H4 (cell line): ENCODE results near the gene DOCK2. TPM values are rescaled to one million over a fixed set of nuclear protein-coding genes. Genes with fewer than 3 reads are reported as not detected.
"Not testable (repeated sequence)": the region's sequence is repeated elsewhere in the genome, so short reads cannot be mapped to it uniquely, and the experiment has no call there.

Experiments
- DNase-seq: peaks from one replicate; pipeline ENCODE4 v3.0.0-alpha.2; 2015; ENCODE audit warnings: low spot score
- total RNA-seq: library from RNA; depleted of rRNA; stranded (reverse); fragments of >200 nt; shearing (Covaris generic); gene quantifications from 2 replicates; pipeline ENCODE4 v1.2.3, GENCODE V29; 2014; rRNA removed

Gene DOCK2
- 1.0 and 1.4 TPM in 2 replicates for total RNA-seq

- no peak for DNase-seq
These were observed at the start of gene DOCK2 for GRCh38 chr5:169637085-169637548. TSS of gene DOCK2 (plus strand) at chr5:169637275. CDS start at chr5:169637327, 52 bp downstream.

DNA sequence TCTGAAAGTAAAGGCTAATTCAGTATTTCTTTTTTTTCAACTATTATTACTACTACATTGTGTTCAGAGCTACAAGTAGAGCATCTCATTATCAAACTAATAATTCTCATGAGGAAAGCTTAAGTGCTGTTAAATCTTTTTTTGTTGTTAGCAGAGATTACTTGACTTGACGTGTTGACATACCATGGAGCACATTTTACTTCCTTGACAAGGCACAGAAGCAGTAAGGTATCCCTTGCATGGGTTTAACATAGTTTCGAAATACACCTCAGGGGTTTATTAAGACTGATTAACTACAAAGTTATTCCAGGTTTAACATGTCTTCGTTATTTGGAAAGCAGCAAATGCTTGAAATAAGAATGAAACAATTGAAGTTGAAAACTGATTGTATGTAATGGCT lies 46.5 kb upstream of the DOCK2 start:
- no peak for DNase-seq

- no peak for DNase-seq
These were observed 45.4 kb upstream of the DOCK2 start for GRCh38 chr5:169591636-169592035.

GRCh38 chr5:169592937-169593650 lies 44.0 kb upstream of the DOCK2 start:
- no peak for DNase-seq

DNA sequence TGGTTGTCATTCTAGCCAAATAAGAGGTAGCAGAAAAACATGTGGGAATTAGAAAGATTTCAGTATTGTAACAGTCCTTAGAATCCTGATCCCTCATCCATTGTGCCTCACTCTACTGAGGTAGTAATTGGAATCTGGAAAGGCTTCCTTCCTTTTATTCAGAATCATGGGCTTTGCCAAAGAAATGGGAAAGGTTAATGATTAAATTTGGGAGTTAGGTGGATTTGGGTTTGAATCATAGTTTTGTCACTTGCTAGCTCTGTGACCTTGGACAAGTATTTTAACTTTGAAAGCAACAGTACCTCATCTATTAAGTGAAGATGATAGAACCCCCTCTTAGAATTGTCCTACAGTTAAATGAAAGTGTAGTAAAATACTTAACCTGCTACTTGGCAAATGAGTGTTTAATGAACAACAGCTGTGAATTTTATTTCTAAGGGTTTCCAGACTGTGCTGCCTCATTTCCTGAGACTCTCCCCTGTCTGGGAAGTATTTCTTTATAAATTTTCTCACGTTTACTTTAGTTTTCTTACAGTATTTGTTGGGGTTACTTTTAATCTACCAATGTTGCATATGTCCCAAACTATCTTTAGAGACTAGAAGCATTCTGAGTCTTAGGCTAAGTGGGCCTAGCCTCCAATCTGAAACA lies 41.8 kb upstream of the DOCK2 start:
- no peak for DNase-seq

DNA sequence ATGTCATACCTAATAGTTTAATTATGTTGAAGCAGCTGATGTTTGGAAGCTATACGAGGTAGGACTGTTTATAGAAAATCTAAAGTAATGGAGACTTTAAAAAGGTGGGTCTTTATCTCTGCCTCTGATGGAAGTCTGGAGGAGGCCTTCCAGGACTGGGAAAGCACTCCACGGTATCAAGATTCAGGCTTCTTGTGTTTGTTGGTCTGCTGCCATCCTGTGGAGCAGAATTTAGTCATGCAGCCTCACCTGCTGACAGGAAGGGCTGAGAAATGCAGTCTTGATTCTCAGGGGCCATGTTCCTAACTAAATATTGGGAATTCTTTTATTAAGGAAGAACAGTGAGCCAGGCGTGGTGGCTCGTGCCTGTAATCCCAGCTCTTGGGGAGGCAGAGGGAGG lies 37.6 kb upstream of the DOCK2 start:
- DNase-seq: no peak

DNA sequence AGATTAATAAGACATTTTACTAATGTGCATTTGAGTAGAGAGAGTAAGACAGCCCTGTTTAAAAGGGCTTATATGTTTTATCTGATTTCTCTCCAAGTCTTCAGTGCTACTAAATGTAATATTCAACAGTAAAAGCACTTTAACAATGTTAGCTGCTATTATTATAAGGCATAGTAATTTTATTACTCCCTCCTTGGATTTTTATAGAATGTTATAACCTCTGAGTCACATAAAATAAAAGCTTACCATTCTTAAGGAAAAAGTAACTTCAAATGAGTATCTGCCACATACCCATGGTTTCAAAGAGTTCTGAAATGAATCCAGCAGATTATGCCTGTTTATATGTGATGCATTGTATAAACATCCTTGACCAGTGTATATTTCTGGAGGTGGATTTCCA lies 34.5 kb upstream of the DOCK2 start:
- no peak for DNase-seq

DNA sequence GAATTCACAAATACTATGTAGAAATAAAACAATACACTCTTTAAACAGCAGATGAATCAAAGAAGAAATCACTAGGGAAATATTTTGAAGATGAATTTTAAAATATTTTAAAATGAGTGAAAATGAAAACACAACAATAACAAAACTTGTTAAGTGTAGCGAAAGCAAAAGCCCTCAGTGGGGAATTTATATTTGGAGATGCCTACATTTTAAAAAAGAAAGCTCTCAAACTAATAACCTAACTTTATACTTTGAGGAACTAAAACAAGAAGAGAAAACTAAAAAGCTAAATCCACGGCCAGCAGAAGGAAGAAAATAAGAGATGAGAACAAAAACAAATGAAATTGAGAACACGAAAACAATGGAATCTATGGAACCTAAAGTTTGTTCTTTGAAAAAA lies 30.8 kb upstream of the DOCK2 start:
- no peak for DNase-seq

DNA sequence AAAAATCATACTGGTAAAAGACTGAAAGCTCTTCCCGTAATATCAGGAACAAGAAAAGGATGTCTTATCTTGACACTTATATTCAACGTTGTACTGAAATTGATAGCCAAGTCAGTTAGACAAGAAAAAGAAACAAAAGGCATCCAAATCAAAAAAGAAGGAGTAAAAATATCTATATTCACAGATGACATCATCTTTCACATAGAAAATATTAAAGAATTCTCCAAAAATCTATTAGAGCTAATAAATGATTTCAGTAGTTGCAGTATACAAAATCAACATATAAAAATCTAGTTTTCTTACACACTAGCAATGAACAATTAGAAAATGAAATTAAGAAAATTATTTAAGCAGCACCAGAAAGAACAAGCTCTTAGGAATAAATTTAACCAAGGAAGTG lies 29.2 kb upstream of the DOCK2 start:
- DNase-seq: no peak

DNA sequence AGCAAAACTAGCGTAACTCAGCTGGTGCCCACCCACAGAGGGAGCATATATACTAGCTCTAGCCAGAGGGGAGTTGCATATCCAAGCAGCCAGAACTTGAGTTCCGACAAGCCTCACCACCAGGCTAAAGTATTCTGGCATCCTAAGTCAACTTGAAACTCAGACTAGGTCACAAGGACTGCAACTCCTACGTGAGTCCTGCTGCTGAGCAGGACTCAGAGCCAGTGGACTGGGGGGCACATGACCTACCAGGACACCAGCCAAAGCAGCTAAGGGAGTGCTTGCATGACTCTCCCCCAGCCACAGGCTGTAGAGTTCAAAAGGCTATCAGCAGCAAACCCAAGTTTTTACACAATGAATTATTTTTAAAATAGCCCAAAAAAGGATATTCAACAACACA lies 27.4 kb upstream of the DOCK2 start:
- no peak for DNase-seq

DNA sequence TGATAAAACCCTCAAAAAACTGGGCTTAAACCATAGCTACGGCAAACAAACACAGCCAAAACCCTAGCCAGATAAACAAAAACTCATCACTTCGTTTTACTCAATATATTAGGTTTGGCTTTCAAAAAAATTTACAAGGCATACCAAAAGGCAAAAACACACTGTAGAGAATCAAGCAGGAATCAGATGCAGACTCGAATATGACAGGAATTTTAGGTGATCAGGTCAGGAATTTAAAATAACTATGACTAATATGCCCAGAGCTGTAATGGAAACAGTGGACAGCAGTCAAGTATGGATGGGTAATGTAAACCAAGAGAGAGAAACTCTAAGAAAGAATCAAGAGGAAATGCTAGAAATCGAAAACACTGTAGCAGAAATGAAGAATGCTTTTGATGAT lies 26.5 kb upstream of the DOCK2 start:
- DNase-seq: no peak

GRCh38 chr5:169615561-169615960 lies 21.5 kb upstream of the DOCK2 start:
- no peak for DNase-seq

DNA sequence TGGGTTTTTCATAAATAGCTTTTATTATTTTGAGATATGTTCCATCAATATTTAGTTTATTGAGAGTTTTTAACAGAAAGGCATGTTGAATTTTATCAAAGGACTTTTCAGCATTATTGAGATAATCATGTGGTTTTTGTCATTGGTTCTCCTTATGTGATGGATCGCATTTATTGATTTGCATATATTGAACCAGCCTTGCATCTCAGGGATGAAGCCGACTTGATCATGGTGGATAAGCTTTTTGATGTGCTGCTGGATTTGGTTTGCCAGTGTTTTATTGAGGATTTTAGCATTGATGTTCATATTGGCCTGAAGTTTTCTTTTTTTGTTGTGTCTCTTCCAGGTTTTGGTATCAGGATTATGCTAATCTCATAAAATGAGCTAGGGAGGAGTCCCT lies 12.8 kb upstream of the DOCK2 start:
- DNase-seq: not testable (repeated sequence)

DNA sequence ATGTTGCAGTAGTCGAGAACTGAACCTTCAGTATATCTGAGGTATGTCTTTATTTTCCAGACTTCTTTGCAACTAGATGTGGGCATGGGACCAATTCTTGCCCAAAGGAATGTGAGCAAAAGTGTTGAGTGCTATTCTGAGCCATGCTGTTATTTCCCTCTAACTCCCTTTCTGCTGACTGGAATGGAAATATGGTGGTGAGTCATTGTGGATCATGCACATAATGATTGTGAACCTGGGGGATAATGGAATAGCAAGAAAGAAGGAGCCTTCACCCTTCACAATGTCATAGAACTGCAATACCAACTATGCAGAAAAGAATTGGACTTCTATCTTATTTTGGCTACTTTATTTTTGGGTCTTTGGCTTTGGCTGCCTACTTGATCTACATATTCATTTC lies 10.3 kb upstream of the DOCK2 start:
- DNase-seq: peak; percentile 56

DNA sequence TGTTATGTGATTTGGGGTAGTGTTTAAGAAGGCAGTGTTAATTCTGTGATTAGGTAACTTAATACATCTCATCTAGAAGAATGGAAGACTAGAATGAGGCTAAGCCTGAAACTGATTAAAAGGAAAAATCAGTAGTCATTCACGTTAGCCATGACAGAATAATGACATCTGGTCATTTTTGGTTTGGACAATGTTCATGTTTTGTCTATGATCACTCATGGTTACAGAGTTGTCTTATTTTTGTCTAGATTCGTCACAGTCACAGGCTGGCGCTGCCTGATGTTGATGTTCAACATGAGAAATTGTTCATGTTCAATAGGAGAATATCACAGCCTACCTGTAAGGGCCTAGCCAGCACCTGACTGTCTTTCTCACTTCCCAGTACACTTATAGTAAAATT lies 9.5 kb upstream of the DOCK2 start:
- no peak for DNase-seq

DNA sequence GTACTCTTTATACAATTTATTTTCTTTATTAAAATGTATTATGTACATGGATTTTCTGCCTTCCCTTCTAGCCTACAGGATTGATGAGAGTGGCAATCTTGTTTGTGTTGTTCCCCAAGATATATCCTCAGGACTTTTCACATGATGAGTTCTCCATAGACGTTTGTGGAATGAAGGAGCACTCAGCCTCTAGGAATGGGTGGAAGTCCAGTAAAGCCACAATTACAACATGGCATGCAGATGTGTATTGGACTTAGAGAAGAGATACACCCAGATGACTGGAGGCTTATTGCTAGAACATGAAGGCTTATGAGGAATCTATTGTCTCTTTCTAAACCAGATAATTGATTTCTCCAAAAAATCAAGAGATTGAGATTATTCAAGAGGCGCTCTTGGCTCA lies 8.2 kb upstream of the DOCK2 start:
- DNase-seq: no peak

DNA sequence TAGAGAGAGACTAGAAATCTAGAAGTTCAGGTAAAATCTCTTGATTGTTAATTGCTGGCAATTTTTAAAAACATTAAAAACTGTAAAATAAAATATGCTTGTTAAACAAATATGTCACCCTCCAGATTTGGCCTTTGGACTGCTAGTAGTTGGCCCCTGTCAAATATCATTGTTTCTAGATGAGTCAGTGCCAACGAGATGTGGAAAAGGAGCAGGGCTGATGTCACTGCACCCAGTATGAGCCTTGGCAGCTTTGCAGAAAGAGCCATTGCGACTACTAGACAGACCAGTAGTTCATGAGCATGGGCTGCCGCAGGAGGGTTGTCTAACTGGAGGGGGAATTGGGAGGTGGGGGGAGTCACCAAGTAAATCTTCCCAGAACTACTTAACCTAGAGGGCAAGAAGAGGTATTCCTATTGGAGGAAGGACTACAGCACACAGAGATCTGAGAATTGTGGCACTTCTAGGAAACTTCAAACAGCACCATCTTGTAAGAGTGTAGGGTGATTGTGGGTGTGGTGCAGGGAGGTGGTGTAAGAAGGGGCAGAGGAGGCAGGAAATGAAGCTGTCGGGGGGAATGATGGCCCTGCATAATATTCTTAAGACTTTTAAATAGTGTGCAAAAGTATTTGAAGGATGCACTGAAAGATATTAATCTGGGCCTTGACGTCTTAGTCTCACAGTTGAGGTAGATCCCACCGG lies 7.1 kb upstream of the DOCK2 start:
- DNase-seq: peak; percentile 60

DNA sequence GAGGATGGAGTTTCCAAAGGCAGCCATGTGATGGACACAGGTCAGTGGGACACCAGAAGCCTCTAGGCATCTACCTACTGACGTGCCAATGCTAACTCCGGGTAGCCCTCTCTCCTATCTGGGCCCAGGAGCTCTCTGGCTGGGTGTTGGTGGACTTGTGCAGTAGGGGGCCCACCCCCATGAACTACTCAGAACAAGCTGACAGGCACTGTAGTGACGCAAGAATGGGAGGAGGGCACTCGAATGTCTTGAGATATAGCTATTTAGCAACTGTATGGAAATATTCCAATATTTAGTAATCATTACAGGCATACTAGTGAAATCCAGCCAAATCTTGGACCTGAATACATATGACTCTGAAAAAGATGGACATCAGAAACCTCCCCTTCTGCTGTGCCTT lies 5.7 kb upstream of the DOCK2 start:
- no peak for DNase-seq

DNA sequence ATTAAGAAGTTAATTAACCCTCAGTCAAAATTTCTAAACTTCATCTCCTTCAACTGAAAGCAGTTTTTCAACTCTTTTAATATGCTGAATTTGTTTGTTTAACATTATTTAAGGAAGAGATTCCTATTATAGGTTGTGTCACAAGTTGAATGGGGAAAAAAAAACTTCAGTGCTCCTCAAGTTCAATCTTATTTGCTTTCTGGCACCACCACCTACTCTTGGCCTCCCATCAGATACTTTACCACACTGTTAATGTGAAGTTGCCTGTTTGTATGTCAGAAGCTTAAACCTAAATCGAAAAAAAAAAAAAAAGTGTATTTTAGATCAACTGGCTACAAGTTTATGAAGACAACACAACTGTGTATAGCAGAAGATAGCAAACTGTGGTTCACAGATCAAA lies 4.1 kb upstream of the DOCK2 start:
- no peak for DNase-seq

DNA sequence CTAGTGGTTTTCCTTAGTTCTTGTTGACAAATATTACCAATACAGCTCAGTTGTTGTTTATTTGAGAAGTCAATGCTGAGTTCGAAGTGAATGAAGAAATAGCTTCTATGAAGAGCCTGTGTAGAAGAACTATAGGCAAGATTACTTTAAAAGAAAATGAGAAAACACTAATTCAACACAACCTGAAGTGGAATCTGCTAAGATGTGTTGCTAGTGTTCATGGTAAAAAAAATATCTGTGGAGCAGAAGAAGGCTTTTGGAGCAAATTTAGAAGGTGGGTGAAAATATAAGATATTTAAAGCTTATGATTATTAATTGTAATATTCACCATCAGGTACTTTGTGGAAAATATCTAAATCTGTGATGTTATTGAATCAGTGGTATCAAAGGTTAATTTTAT lies 2.5 kb upstream of the DOCK2 start:
- no peak for DNase-seq

GRCh38 chr5:169635936-169636335 lies 1.1 kb upstream of the DOCK2 start:
- no peak for DNase-seq

- no peak for DNase-seq
These were observed 494 bp upstream of the DOCK2 start for GRCh38 chr5:169636477-169637084.
